MCF 10A (cell line): ENCODE data around the gene PRDM10. TPM values are rescaled to one million over a fixed set of nuclear protein-coding genes. Genes with fewer than 3 reads are reported as not detected.

Experiments
- BruUV-seq: library from RNA; stranded (reverse); fragments of 400-500 nt; replicated peaks from 2 replicates; lab custom pipeline; 2021; lab: Mats Ljungman, UMichigan
- CTCF ChIA-PET: fragments of 300-600 bp; sonication (Branson Sonifier 250); formaldehyde crosslinking; extraction: SDS; loops from one replicate; lab custom pipeline; 2021; ENCODE audit warnings: antibody characterized with exemption, inconsistent platforms; lab: Yijun Ruan, JAX
- POLR2A ChIA-PET: fragments of 300-600, 350-650 bp; sonication (Branson Sonifier 250); formaldehyde crosslinking; extraction: SDS; loops from one replicate; lab custom pipeline; 2020; ENCODE audit warnings: antibody characterized with exemption, inconsistent platforms; lab: Yijun Ruan, JAX
- DNase-seq: peaks from one replicate; pipeline ENCODE4 v3.0.0-alpha.2; 2018; ENCODE audit not compliant: unreplicated experiment
- H3K27ac Mint-ChIP-seq: one replicate; pipeline ENCODE4 v1.8.0; 2022; ENCODE audit warnings: mild to moderate bottlenecking, low read depth, mixed read lengths; ENCODE audit not compliant: unreplicated experiment
- H3K27me3 Mint-ChIP-seq: one replicate; pipeline ENCODE4 v1.8.0; 2022; ENCODE audit warnings: mixed read lengths; ENCODE audit not compliant: insufficient read depth, unreplicated experiment
- H3K36me3 Mint-ChIP-seq: one replicate; pipeline ENCODE4 v1.8.0; 2022; ENCODE audit warnings: mild to moderate bottlenecking, moderate library complexity, mixed read lengths; ENCODE audit not compliant: insufficient read depth, unreplicated experiment
- H3K4me1 Mint-ChIP-seq: one replicate; pipeline ENCODE4 v1.8.0; 2022; ENCODE audit warnings: mixed read lengths; ENCODE audit not compliant: insufficient read depth, unreplicated experiment
- H3K4me3 Mint-ChIP-seq: one replicate; pipeline ENCODE4 v1.8.0; 2022; ENCODE audit warnings: mild to moderate bottlenecking, moderate library complexity, mixed read lengths; ENCODE audit not compliant: unreplicated experiment
- H3K9me3 Mint-ChIP-seq: one replicate; pipeline ENCODE4 v1.8.0; 2022; ENCODE audit warnings: mixed read lengths; ENCODE audit not compliant: unreplicated experiment
- CTCF ChIP-seq: fragments of 200-600 bp; IDR thresholded peaks from one replicate; pipeline ENCODE4 v1.8.0; 2022; ENCODE audit warnings: antibody characterized with exemption, mild to moderate bottlenecking; ENCODE audit not compliant: unreplicated experiment
- intact Hi-C: fragments of 100-400 bp; cut with micrococcal nuclease; formaldehyde crosslinking; loops from 2 replicates; pipeline ENCODE4 v1.14.1; 2022
- total RNA-seq: library from RNA; stranded (reverse); gene quantifications from 2 replicates; pipeline ENCODE4 v1.2.3, GENCODE V29; 2022

PRDM10 gene
- total RNA-seq, 1 experiment from 2014 or later: 5.1 TPM

DNA sequence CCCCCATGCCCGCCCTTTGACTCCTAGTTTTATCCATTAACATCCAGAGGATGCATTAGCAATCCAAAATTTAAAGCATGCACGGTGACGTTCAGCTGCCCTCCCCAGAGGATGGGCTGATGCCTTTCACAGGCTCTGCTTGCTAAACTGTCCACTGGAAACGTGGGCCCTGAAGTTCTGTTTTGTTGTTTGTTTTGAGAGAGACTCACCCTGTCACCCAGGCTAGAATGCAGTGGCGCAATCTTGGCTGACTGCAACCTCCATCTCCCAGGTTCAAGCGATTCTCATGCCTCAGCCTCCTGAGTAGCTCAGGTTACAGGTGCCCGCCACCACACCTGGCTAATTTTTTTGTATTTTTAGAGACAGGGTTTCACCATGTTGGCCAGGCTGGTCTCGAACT, 146.6 kb downstream of the PRDM10 start:
- Mint-ChIP-seq H3K4me1 (peaks cover 37% of the 10 kb centered on the region), H3K27ac (no peak overlapping the region), H3K4me3 (no peak overlapping the region), H3K36me3 (peaks cover 6% of the 10 kb centered on the region), H3K27me3 (no peaks in the 10 kb centered on the region), H3K9me3 (no peaks in the 10 kb centered on the region)
- intact Hi-C loops: no loop called here
- POLR2A ChIA-PET: interaction anchor here (1.0 to 1.1 kb wide), 3 partner anchors 9 to 28 kb away, joined by 3 read pairs; no protein-coding TSS in a partner anchor
- TF ChIP-seq CTCF: no peak
- BruUV-seq: no TSS peak
- CTCF ChIA-PET: interaction anchor here (0.6 to 1.1 kb wide), 3 partner anchors 17 to 277 kb away, joined by 3 to 5 read pairs (median 4); no protein-coding TSS in a partner anchor
- DNase-seq: peak; percentile 20

DNA sequence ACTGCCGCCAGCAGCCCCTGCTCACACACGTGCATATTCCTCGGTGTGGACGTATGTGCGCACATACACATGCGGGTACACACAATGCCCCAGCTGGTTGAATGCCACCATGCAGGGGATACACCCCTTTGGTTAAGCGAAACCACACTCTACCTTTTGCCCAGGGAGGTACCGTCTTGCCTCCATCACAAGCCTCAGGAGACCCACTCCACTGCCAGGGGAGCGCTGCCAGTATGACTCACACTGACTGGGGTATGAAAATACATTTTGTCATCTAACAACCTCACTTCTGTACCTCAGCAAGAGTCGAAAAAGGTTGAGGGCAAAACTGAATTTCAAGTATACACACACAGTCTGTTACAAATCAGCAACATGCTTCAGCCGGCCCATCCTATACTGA, 147.5 kb downstream of the PRDM10 start:
- no TSS peak for BruUV-seq
- Mint-ChIP-seq H3K27ac (peak overlapping the region; percentile 80), H3K36me3 (peaks cover 3% of the 10 kb centered on the region), H3K27me3 (no peaks in the 10 kb centered on the region), H3K4me3 (no peak overlapping the region), H3K9me3 (no peaks in the 10 kb centered on the region), H3K4me1 (peaks cover 37% of the 10 kb centered on the region)
- CTCF ChIA-PET: interaction anchor here (0.6 to 1.3 kb wide), 2 partner anchors 69 to 278 kb away, joined by 3 to 7 read pairs; no protein-coding TSS in a partner anchor
- TF ChIP-seq CTCF: no peak
- POLR2A ChIA-PET: interaction anchor here (1.0 to 2.5 kb wide), 8 partner anchors 7 to 29 kb away, joined by 3 to 26 read pairs (median 6); no protein-coding TSS in a partner anchor
- intact Hi-C loops: no loop called here
- DNase-seq: peak; percentile 67

GRCh38 chr11:129854232-129854805, 148.3 kb downstream of the PRDM10 start:
- peaks cover 37% of the 10 kb centered on the region for H3K4me1 Mint-ChIP-seq
- peaks cover 5% of the 10 kb centered on the region for H3K36me3 Mint-ChIP-seq
- H3K9me3 Mint-ChIP-seq: no peaks in the 10 kb centered on the region
- no peak for DNase-seq
- BruUV-seq: no TSS peak
- intact Hi-C loops: no loop called here
- ChIA-PET POLR2A (interaction anchor here (0.6 to 4.4 kb wide), 16 partner anchors 8 to 180 kb away, joined by 3 to 31 read pairs (median 6); partner anchors contain the start of gene NFRKB), CTCF (interaction anchor here (0.9 to 1.3 kb wide), 4 partner anchors 10 to 69 kb away, joined by 3 to 8 read pairs (median 6); no protein-coding TSS in a partner anchor)
- no peak for TF ChIP-seq CTCF
- peak overlapping the region; percentile 80 for H3K27ac Mint-ChIP-seq
- no peaks in the 10 kb centered on the region for H3K27me3 Mint-ChIP-seq
- peak overlapping the region; percentile 2 for H3K4me3 Mint-ChIP-seq

- BruUV-seq: no TSS peak
- no peaks in the 10 kb centered on the region for H3K9me3 Mint-ChIP-seq
- DNase-seq: peak; percentile 91
- H3K4me3 Mint-ChIP-seq: peak overlapping the region; percentile 2
- ChIA-PET POLR2A (interaction anchor here (0.7 to 4.4 kb wide), 16 partner anchors 9 to 270 kb away, joined by 3 to 31 read pairs (median 6); partner anchors contain the start of gene NFRKB), CTCF (interaction anchor here (0.6 to 1.3 kb wide), 5 partner anchors 9 to 68 kb away, joined by 3 to 8 read pairs (median 4); no protein-coding TSS in a partner anchor)
- peaks cover 37% of the 10 kb centered on the region for H3K4me1 Mint-ChIP-seq
- H3K27me3 Mint-ChIP-seq: no peaks in the 10 kb centered on the region
- H3K36me3 Mint-ChIP-seq: peaks cover 5% of the 10 kb centered on the region
- H3K27ac Mint-ChIP-seq: peak overlapping the region; percentile 80
- intact Hi-C loops: loop anchor here (1.0 kb wide), 1 partner anchor 279 kb away; no protein-coding TSS in a partner anchor
- TF ChIP-seq CTCF: no peak
These were observed 149.0 kb downstream of the PRDM10 start for GRCh38 chr11:129853518-129854231.
